ENCODE measurements around the gene MRPS34.

GRCh38 chr16:1809281-1809801, 36.4 kb upstream of the MRPS34 start:
- peak; percentile 33 for TF ChIP-seq CTCF (IDR thresholded peaks at IDR 0.05)
- TF ChIP-seq ZFX (IDR thresholded peaks at IDR 0.05; ENCODE audit: borderline replicate concordance), result no peak
